Measurements from ENCODE around the gene DPH1.

Gene DPH1

GRCh38 chr17:2063261-2064146 lies 33.6 kb downstream of the DPH1 start:
- no peak for DNase-seq

GRCh38 chr17:2064147-2064489 lies 34.2 kb downstream of the DPH1 start:
- no peak for DNase-seq

- DNase-seq, result no peak
Observed at GRCh38 chr17:2064520-2064971, 34.6 kb downstream of the DPH1 start.

- DNase-seq, result no peak
Observed at GRCh38 chr17:2064980-2065785, 35.2 kb downstream of the DPH1 start.

- DNase-seq, result no peak
Observed at GRCh38 chr17:2065949-2066400, 36.0 kb downstream of the DPH1 start.

- DNase-seq, result no peak
Observed at GRCh38 chr17:2067048-2067561, 37.2 kb downstream of the DPH1 start.

- DNase-seq, result no peak
Observed at GRCh38 chr17:2067608-2068024, 37.7 kb downstream of the DPH1 start.

GRCh38 chr17:2068031-2068518 lies 38.1 kb downstream of the DPH1 start:
- DNase-seq, result no peak

- DNase-seq, result no peak
Observed at GRCh38 chr17:2068519-2069051, 38.6 kb downstream of the DPH1 start.

- DNase-seq, result no peak
Observed at GRCh38 chr17:2070241-2071023, 40.5 kb downstream of the DPH1 start.

GRCh38 chr17:2071024-2071385 lies 41.1 kb downstream of the DPH1 start:
- no peak for DNase-seq

GRCh38 chr17:2071455-2072281 lies 41.7 kb downstream of the DPH1 start:
- DNase-seq, result no peak

GRCh38 chr17:2074919-2075318 lies 45.0 kb downstream of the DPH1 start:
- no peak for DNase-seq

GRCh38 chr17:2075336-2076086 lies 45.6 kb downstream of the DPH1 start:
- no peak for DNase-seq

GRCh38 chr17:2076087-2076984 lies 46.4 kb downstream of the DPH1 start:
- DNase-seq, result no peak

- no peak for DNase-seq
Observed at GRCh38 chr17:2077040-2077439, 47.1 kb downstream of the DPH1 start.

- DNase-seq, result no peak
Observed at GRCh38 chr17:2081564-2081963, 51.6 kb downstream of the DPH1 start.

- no peak for DNase-seq
Observed at GRCh38 chr17:2082003-2082781, 52.2 kb downstream of the DPH1 start.

- DNase-seq, result no peak
Observed at GRCh38 chr17:2083613-2084035, 53.7 kb downstream of the DPH1 start.
